Astrocyte of the spinal cord (primary cell): Measurements from ENCODE around the gene ELF2.

ENCODE experiments used
- DNase-seq: peaks from one replicate; pipeline ENCODE4 v3.0.0; 2011; ENCODE audit warnings: low read depth, low spot score
- H3K4me3 ChIP-seq: 2 replicates; pipeline ENCODE4 v1.5.1; 2011; ENCODE audit warnings: low read depth, mild to moderate bottlenecking, low read length, moderate library complexity
- CTCF ChIP-seq: IDR thresholded peaks from 2 replicates; pipeline ENCODE4 v1.5.1; 2012; ENCODE audit warnings: low read depth, mild to moderate bottlenecking, low read length, inconsistent platforms
- in situ Hi-C: cut with HindIII; loops from 2 replicates; pipeline ENCODE4 v1.10.0; 2017; ENCODE audit warnings: low sequenced_read_pairs

Gene ELF2

DNA sequence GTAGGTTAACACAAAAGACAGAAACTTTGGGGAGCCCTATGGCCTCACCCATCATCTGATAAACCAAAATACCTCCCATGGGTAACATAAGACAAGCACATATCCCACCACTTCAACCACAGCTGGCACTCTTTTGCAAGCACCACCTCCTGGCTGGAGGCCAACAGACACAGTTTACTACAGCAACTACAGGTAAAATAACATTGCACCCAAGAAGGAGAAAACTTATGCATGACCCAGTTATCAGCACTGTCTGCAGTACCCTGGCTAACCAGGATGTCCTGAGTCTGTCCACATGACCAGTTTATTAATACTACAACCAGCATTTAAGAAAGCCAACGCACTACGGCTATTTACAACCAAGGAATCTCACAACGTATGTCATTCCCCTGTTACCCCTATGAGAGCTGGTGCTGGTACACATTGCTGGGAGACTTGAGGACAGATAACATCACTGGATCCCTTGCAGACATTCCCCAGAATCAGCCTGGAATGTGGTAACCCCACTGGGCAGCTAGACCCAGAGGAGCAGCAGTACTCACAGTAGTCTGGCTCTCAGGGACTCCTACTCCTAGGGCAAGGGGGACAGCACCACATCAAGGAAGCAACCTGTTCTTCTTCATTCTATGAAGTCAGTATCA lies 32.0 kb downstream of the ELF2 start:
- in situ Hi-C loops: no loop called here
- no peak for DNase-seq
- TF ChIP-seq CTCF: no peak
- no peak overlapping the region for H3K4me3 ChIP-seq

- DNase-seq: peak; percentile 75
- no peak for TF ChIP-seq CTCF
- no peak overlapping the region for H3K4me3 ChIP-seq
- in situ Hi-C loops: no loop called here
Observed at GRCh38 chr4:139144161-139144859, 32.7 kb downstream of the ELF2 start.

DNA sequence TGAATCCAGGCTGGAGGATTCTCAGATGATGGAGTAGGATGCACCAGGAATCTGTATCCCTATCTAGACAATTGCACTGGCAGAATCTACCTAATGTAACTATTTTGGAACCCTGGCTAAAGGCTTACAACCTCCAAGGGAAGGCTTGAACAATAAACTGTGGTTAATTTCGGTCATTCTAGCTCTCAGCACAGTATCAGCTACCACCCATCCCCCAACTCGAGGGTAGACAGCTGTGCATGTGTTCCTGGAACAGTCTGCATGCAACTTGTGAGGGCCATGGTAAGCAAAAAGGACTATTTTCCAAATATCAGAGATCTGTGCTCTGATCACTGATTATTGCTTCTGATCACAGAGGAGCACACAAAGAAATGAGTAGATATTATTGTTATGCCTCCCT lies 34.0 kb downstream of the ELF2 start:
- no peak for DNase-seq
- in situ Hi-C loops: no loop called here
- no peak overlapping the region for H3K4me3 ChIP-seq
- no peak for TF ChIP-seq CTCF

- DNase-seq: no peak
- in situ Hi-C loops: no loop called here
- H3K4me3 ChIP-seq: no peak overlapping the region
- TF ChIP-seq CTCF: no peak
Observed at GRCh38 chr4:139142087-139142486, 34.9 kb downstream of the ELF2 start.

DNA sequence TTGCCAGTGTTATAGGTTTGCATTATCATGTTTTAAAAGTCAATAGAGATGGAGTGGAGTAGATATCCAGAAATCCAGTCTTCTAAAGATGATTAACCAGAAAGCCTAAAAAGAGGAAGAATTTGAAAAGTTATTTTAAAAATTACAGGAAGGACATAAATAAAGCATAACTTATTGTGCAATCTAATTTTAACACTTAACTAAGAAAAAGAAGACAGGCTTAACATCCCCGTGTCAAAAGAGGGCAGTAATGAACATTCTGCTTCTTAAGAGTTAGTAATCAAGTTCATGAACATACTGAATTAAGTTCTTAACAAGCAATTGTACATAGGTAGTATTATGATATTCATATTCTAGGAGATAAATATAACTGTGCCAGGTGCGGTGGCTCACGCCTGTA lies 39.3 kb downstream of the ELF2 start:
- TF ChIP-seq CTCF: no peak
- in situ Hi-C loops: no loop called here
- no peak overlapping the region for H3K4me3 ChIP-seq
- DNase-seq: no peak

DNA sequence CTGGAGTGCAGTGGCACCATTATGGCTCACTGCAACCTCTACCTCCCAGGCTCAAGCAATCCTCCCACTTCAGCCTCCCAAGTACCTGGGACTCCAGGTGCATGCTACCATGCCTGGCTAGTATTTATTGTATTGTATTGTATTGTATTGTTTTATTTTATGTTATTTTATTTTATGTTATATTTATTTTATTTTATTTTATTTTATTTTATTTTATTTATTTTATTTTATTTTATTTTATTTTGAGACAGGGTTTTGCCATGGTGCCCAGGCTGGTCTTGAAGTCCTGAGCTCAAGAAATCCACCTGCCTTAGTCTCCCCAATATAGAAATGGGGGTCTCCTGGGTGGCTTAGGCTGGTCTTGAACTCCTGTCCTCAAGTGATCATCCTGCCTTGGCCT lies 42.6 kb downstream of the ELF2 start:
- in situ Hi-C loops: no loop called here
- no peak overlapping the region for H3K4me3 ChIP-seq
- no peak for TF ChIP-seq CTCF
- no peak for DNase-seq
